A549 (cell line): ENCODE measurements around the gene DLGAP1.

Source experiments
- CHD2 ChIP-seq: fragments of 150-350 bp; IDR thresholded peaks from 2 replicates; pipeline ENCODE4 v1.6.1; 2014; ENCODE audit warnings: low read length; ENCODE audit not compliant: partially characterized antibody
- HEYL ChIP-seq: fragments of 250-450 bp; sonication (Bioruptor Pico); IDR thresholded peaks from 2 replicates; pipeline ENCODE4 v1.8.0; 2021; ENCODE audit warnings: mild to moderate bottlenecking, moderate library complexity
- JUN ChIP-seq, 2 experiments: fragments of >200 bp; sonication (Bioruptor Twin); formaldehyde crosslinking; IDR thresholded peaks; 2 replicates in 1 of 2; 3 replicates in 1 of 2; pipeline ENCODE4 v1.6.1; 2016 to 2017
- MAX ChIP-seq: IDR thresholded peaks from 2 replicates; pipeline ENCODE4 v1.6.1; 2012
- MAZ ChIP-seq: fragments of 150-350 bp; IDR thresholded peaks from 2 replicates; pipeline ENCODE4 v1.6.1; 2014; ENCODE audit warnings: antibody characterized with exemption, low read depth, low read length, borderline replicate concordance
- MYC ChIP-seq: IDR thresholded peaks from 2 replicates; pipeline ENCODE4 v1.6.1; 2012; ENCODE audit warnings: mild to moderate bottlenecking, inconsistent platforms, low read length, improper control_type of control experiment, borderline replicate concordance
- PHF8 ChIP-seq: fragments of 200-600 bp; sonication (generic); IDR thresholded peaks from 2 replicates; pipeline ENCODE4 v1.6.1; 2016; ENCODE audit warnings: low read depth, mild to moderate bottlenecking, antibody characterized with exemption, moderate library complexity, borderline replicate concordance
- POLR2A ChIP-seq: IDR thresholded peaks from 2 replicates; pipeline ENCODE4 v1.6.1; 2012; ENCODE audit warnings: mild to moderate bottlenecking, low read length
- RAD21 ChIP-seq, 2 experiments: fragments of >200 bp in 1 of 2; sonication (Bioruptor Twin) in 1 of 2; formaldehyde crosslinking in 1 of 2; IDR thresholded peaks in 1 of 2; conservative IDR thresholded peaks in 1 of 2; 2 replicates in 1 of 2; 3 replicates in 1 of 2; pipeline ENCODE4 v1.6.1; 2012 to 2018; ENCODE audit warnings: inconsistent platforms in 1 of 2
- SMC3 ChIP-seq: fragments of >200 bp; sonication (Bioruptor Twin); formaldehyde crosslinking; IDR thresholded peaks from 3 replicates; pipeline ENCODE4 v1.6.1; 2018; ENCODE audit warnings: inconsistent platforms
- SREBF2 ChIP-seq: fragments of 450-650 bp; IDR thresholded peaks from 2 replicates; pipeline ENCODE4 v1.6.1; 2014; ENCODE audit warnings: mild to moderate bottlenecking, moderate library complexity
- TF ChIP-seq, protein P1 (sequence below): fragments of >200 bp; sonication (Bioruptor Twin); formaldehyde crosslinking; IDR thresholded peaks from 3 replicates; pipeline ENCODE4 v1.5.1; 2016

DNA sequence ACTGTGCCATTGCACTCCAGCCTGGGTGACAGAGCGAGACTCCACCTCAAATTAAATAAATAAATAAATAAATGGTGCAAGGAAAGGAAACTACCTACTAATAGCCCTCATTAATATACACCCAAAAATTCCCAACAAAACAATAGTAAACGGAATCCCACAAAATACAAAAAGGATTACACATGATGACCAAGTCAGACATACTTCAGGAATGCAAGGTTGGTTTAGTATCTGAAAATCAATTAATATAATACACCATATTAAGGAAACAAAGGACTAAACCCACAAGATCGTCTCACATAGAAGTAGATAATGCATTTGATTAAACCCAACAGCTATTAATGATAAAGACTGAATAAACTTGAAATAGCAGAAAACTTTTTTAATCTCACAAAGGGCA, 697.7 kb downstream of the DLGAP1 start:
- TF ChIP-seq MYC (no peak), POLR2A (no peak), PHF8 (no peak), MAZ (no peak), MAX (no peak), SREBF2 (no peak), SMC3 (no peak), RAD21 (conservative IDR thresholded peaks at IDR 0.05 in 1 of 2, IDR thresholded peaks at IDR 0.05 in 1 of 2) (no peak), CHD2 (no peak), JUN (IDR thresholded peaks at IDR 0.05) (no peak), HEYL (CRISPR knock-in tag) (no peak)
- TF ChIP-seq, protein P1, sequence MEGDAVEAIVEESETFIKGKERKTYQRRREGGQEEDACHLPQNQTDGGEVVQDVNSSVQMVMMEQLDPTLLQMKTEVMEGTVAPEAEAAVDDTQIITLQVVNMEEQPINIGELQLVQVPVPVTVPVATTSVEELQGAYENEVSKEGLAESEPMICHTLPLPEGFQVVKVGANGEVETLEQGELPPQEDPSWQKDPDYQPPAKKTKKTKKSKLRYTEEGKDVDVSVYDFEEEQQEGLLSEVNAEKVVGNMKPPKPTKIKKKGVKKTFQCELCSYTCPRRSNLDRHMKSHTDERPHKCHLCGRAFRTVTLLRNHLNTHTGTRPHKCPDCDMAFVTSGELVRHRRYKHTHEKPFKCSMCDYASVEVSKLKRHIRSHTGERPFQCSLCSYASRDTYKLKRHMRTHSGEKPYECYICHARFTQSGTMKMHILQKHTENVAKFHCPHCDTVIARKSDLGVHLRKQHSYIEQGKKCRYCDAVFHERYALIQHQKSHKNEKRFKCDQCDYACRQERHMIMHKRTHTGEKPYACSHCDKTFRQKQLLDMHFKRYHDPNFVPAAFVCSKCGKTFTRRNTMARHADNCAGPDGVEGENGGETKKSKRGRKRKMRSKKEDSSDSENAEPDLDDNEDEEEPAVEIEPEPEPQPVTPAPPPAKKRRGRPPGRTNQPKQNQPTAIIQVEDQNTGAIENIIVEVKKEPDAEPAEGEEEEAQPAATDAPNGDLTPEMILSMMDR, result no peak
